Measurements from ENCODE around the gene SRSF12. TPM values are rescaled to one million over a fixed set of nuclear protein-coding genes. Genes with fewer than 3 reads are reported as not detected.
"Not testable (repeated sequence)": the region's sequence is repeated elsewhere in the genome, so short reads cannot be mapped to it uniquely, and the experiment has no call there.

The SRSF12 gene
- total RNA-seq, 4 donors from 2014 or later, result 0.19 to 0.44 (median 0.38) TPM

DNA sequence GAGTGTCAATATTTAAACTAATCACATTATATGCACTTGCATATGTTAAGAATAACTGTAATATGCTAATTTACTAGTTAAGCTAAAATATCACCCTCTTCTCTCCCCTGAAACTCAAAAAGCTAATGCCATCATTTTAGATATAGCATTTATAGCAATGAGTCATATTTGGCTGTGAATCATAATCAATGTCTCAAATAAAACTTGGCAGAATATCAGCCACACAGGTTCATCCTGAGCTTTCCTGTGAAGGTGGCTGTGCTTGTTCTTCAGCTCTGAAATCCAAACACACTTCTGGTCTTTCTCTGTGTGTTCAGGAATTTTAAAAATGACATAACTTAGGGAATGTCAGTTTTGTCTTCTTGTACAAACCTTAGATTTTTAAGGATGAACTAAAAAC lies 50.1 kb downstream of the SRSF12 start:
- no peak for DNase-seq
- H3K9me3 ChIP-seq, result no peaks in the 10 kb centered on the region
- H3K27me3 ChIP-seq, result no peaks in the 10 kb centered on the region
- no peak overlapping the region for H3K27ac ChIP-seq
- H3K36me3 ChIP-seq, result no peaks in the 10 kb centered on the region
- H3K4me3 ChIP-seq, result no peak overlapping the region
- TF ChIP-seq POLR2A (IDR thresholded peaks at IDR 0.05), result no peak
- TF ChIP-seq, protein P1, sequence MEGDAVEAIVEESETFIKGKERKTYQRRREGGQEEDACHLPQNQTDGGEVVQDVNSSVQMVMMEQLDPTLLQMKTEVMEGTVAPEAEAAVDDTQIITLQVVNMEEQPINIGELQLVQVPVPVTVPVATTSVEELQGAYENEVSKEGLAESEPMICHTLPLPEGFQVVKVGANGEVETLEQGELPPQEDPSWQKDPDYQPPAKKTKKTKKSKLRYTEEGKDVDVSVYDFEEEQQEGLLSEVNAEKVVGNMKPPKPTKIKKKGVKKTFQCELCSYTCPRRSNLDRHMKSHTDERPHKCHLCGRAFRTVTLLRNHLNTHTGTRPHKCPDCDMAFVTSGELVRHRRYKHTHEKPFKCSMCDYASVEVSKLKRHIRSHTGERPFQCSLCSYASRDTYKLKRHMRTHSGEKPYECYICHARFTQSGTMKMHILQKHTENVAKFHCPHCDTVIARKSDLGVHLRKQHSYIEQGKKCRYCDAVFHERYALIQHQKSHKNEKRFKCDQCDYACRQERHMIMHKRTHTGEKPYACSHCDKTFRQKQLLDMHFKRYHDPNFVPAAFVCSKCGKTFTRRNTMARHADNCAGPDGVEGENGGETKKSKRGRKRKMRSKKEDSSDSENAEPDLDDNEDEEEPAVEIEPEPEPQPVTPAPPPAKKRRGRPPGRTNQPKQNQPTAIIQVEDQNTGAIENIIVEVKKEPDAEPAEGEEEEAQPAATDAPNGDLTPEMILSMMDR (IDR thresholded peaks at IDR 0.05), result no peak
- H3K4me1 ChIP-seq, result peaks cover 0 to 19% (median 4%) of the 10 kb centered on the region in 3 donors
- intact Hi-C loops (cut with DNase I), result no loop called here

DNA sequence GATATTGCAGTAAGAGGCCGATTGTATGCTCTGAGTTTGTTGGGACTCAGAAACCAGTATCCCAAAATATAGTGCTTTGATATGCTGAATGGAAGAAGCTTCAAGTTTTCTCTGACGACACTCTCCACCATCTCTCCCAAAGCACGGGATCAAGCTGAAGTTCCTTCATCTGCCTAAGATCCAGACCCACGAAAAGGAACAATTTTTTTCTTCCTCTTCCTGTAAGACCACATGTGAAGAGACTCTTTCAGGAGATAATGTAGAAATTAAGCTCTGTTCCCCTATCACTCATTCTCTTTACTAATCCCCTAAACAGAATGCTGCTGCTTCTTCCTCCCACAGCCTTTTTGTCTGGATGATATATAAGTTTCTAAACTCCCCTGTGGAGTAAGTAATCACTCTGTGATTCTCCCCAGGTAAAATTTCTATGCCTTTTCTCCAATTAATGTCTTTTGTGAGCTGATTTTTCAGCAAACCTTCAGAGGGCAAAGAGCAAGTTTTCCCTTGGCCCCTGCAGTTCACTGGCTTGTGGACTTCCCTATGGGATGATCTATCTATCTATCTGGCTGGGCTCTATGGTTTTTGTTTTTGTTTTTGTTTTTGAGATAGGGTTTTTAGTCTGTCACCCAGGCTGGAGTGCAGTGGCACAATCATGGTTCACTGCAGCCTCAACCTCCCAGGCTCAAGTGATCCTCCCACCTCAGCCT lies 50.8 kb downstream of the SRSF12 start:
- intact Hi-C loops (cut with DNase I), result no loop called here

DNA sequence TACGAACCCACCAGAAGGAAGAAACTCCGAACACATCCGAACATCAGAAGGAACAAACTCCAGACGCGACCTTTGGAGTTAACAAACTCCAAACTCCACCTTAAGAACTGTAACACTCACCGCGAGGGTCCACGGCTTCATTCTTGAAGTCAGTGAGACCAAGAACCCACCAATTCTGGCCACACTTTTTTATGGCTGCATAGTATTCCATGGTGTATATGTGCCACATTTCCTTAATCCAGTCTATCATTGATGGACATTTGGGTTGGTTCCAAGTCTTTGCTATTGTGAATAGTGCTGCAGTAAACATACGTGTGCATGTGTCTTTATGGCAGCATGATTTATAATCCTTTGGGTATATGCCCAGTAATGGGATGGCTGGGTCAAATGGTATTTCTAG lies 51.8 kb downstream of the SRSF12 start:
- intact Hi-C loops (cut with DNase I); DNase-seq; H3K9me3 ChIP-seq; H3K36me3 ChIP-seq; H3K4me3 ChIP-seq; H3K27me3 ChIP-seq; H3K27ac ChIP-seq: not testable (repeated sequence)
- WGBS, 2 donors, result 87% methylated on average over 8 to 9 of the region's 9 CpGs
- peaks cover 0 to 14% (median 4%) of the 10 kb centered on the region in 3 donors for H3K4me1 ChIP-seq

More for the DNA sequence above, 50.8 kb downstream of the SRSF12 start:
- H3K9me3 ChIP-seq, result no peaks in the 10 kb centered on the region
- 66 to 74% methylated on average over 4 of the region's 4 CpGs for WGBS, 2 donors
- TF ChIP-seq, protein P1 (IDR thresholded peaks at IDR 0.05), result no peak
- TF ChIP-seq POLR2A (IDR thresholded peaks at IDR 0.05), result no peak
- DNase-seq, result no peak
- no peak overlapping the region for H3K4me3 ChIP-seq
- no peaks in the 10 kb centered on the region for H3K36me3 ChIP-seq
- H3K27me3 ChIP-seq, result no peaks in the 10 kb centered on the region
- peaks cover 0 to 14% (median 4%) of the 10 kb centered on the region in 3 donors for H3K4me1 ChIP-seq
- H3K27ac ChIP-seq, result no peak overlapping the region

DNA sequence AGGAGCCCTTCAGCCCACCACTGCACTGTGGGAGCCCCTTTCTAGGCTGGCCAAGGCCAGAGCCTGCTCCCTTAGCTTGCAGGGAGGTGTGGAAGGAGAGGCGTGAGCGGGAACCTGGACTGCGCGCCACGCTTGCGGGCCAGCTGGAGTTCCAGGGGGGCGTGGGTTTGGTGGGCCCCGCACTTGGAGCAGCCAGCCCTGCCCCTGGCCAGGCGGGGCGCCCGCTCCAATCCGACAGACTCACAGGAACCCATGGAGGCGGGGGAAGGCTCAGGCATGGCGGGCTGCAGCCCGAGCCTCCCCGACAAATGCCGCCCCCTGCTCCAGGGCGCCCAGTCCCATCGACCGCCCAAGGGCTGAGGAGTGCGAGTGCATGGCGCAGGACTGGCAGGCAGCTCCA lies 52.9 kb downstream of the SRSF12 start:
- H3K27me3 ChIP-seq; H3K27ac ChIP-seq; H3K9me3 ChIP-seq; DNase-seq; H3K4me3 ChIP-seq; intact Hi-C loops (cut with DNase I); H3K36me3 ChIP-seq: not testable (repeated sequence)
- WGBS, 2 donors, result 100% methylated on average over 1 of the region's 22 CpGs; no CpG with 5 or more reads in 1 of the 2 donors
- peaks cover 0 to 14% (median 4%) of the 10 kb centered on the region in 3 donors for H3K4me1 ChIP-seq

DNA sequence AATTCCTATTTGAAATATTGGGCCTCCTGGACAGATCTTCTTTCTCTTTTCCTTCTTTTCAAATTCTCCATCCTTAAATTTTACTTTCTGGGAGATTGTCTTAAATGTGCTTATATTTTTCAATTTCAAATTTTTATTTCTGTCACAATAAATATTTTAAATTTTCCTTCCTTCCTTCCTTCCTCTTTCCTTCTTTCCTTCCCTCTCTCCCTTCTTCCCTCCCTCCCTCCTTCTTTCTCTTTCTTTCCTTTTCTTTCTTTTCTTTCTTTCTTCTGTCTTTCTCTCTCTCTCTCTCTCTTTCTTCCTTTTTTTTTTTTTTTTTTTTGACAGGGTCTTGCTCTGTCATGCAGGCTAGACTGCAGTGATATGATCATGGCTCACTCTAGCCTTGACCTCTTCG lies 54.0 kb downstream of the SRSF12 start:
- Histone ChIP-seq H3K4me1 (peaks cover 0 to 14% (median 4%) of the 10 kb centered on the region in 3 donors), H3K27me3 (no peaks in the 10 kb centered on the region), H3K27ac (no peak overlapping the region), H3K9me3 (no peaks in the 10 kb centered on the region), H3K36me3 (no peaks in the 10 kb centered on the region), H3K4me3 (no peak overlapping the region)
- 100% methylated on average over 1 of the region's 1 CpG for WGBS, 2 donors
- TF ChIP-seq, protein P1 (IDR thresholded peaks at IDR 0.05), result no peak
- TF ChIP-seq POLR2A (IDR thresholded peaks at IDR 0.05), result no peak
- intact Hi-C loops (cut with DNase I), result no loop called here
- DNase-seq, result no peak

DNA sequence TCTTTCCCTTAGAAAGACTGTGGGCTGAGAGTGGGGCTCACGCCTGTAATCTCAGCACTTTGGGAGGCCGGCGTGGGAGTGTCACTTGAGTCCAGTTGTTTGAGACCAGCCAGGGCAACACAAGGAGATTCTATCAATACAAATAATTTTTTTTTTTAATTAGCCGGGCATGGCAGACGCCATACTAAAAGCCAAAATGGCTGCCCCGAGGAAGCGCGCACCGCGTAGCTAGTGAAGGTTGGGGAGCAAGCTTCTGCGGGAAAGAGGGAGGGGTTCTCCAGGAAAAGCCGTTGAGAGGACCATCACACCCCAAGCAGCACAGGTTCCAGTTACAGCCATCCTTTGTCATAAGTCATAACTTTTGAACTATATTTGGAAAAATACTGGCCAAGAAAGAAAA lies 58.6 kb downstream of the SRSF12 start:
- Histone ChIP-seq H3K4me1 (no peaks in the 10 kb centered on the region), H3K4me3 (no peak overlapping the region), H3K27ac (no peak overlapping the region), H3K9me3 (no peaks in the 10 kb centered on the region), H3K27me3 (no peaks in the 10 kb centered on the region), H3K36me3 (no peaks in the 10 kb centered on the region)
- TF ChIP-seq POLR2A (IDR thresholded peaks at IDR 0.05), result no peak
- TF ChIP-seq, protein P1 (IDR thresholded peaks at IDR 0.05), result no peak
- 93 to 98% methylated on average over 12 of the region's 12 CpGs for WGBS, 2 donors
- DNase-seq, result no peak
- intact Hi-C loops (cut with DNase I), result no loop called here

Measured in esophagus squamous epithelium (tissue), 5 donors.